NB4 (cell line): ENCODE measurements around the gene DNAJC27.

Source experiments
- TF ChIP-seq, protein P1 (sequence below): IDR thresholded peaks from one replicate; pipeline ENCODE4 v1.5.1; 2012; ENCODE audit warnings: low read depth, low read length
- TF ChIP-seq, protein P2 (sequence below): IDR thresholded peaks from 2 replicates; pipeline ENCODE4 v1.6.1; 2011; ENCODE audit warnings: low read depth, low read length

DNA sequence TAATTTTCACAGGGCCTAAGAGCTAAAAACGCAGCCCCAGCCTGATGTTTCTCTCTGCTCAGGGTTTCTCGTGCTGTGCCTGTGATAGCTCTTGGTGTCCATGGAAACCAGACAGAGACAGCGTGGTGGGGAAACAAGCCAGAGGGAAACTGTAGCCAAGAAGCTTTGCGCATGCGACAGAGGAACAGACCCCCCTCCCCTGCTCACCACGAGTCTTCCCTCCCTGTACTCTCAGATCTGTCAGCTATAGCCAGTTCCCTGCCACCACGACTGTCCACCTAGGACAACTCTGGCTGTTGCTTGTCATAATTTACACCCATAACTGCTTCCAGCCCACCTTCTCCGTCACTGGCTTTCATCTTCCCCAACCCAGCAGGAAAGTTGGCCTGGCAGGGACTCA, 13.2 kb upstream of the DNAJC27 start:
- TF ChIP-seq, protein P1, sequence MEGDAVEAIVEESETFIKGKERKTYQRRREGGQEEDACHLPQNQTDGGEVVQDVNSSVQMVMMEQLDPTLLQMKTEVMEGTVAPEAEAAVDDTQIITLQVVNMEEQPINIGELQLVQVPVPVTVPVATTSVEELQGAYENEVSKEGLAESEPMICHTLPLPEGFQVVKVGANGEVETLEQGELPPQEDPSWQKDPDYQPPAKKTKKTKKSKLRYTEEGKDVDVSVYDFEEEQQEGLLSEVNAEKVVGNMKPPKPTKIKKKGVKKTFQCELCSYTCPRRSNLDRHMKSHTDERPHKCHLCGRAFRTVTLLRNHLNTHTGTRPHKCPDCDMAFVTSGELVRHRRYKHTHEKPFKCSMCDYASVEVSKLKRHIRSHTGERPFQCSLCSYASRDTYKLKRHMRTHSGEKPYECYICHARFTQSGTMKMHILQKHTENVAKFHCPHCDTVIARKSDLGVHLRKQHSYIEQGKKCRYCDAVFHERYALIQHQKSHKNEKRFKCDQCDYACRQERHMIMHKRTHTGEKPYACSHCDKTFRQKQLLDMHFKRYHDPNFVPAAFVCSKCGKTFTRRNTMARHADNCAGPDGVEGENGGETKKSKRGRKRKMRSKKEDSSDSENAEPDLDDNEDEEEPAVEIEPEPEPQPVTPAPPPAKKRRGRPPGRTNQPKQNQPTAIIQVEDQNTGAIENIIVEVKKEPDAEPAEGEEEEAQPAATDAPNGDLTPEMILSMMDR, result no peak
- TF ChIP-seq, protein P2, sequence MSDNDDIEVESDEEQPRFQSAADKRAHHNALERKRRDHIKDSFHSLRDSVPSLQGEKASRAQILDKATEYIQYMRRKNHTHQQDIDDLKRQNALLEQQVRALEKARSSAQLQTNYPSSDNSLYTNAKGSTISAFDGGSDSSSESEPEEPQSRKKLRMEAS, result no peak
